Occipital lobe (tissue), 2 donors: Measurements from ENCODE around the gene NSMCE1. TPM values are rescaled to one million over a fixed set of nuclear protein-coding genes. Genes with fewer than 3 reads are reported as not detected.

Experiments used
- DNase-seq: peaks from one replicate; lab custom pipeline; 2025; lab: John Stamatoyannopoulos, UW
- total RNA-seq: library from RNA; depleted of rRNA; stranded (reverse); fragments of >200 nt; gene quantifications from one replicate; pipeline ENCODE4 v1.2.3, GENCODE V29; 2014

The NSMCE1 gene
- total RNA-seq = 26.4 TPM

- peak; percentile 92 for DNase-seq
Observed at GRCh38 chr16:27268376-27269299, at the start of gene NSMCE1. NSMCE1 (minus strand) TSS chr16:27268772; CDS start chr16:27257570, 11,202 bp downstream.

- no peak for DNase-seq
Observed at GRCh38 chr16:27317738-27318391, 49.3 kb upstream of the NSMCE1 start.

- no peak for DNase-seq
Observed at GRCh38 chr16:27317320-27317719, 48.7 kb upstream of the NSMCE1 start.

GRCh38 chr16:27316038-27316680 lies 47.6 kb upstream of the NSMCE1 start:
- DNase-seq = no peak

GRCh38 chr16:27315333-27316037 lies 46.9 kb upstream of the NSMCE1 start:
- no peak for DNase-seq

- no peak for DNase-seq
Observed at GRCh38 chr16:27314986-27315332, 46.4 kb upstream of the NSMCE1 start.

- no peak for DNase-seq
Observed at GRCh38 chr16:27314161-27314723, 45.7 kb upstream of the NSMCE1 start.

- no peak for DNase-seq
Observed at GRCh38 chr16:27313422-27314160, 45.0 kb upstream of the NSMCE1 start, which contains the start of gene IL4R. IL4R (plus strand) TSS chr16:27313974; CDS start chr16:27340204, 26,230 bp downstream.

- no peak for DNase-seq
Observed at GRCh38 chr16:27312580-27313421, 44.2 kb upstream of the NSMCE1 start.

GRCh38 chr16:27311897-27312303 lies 43.3 kb upstream of the NSMCE1 start:
- no peak for DNase-seq

- DNase-seq = no peak
Observed at GRCh38 chr16:27311448-27311830, 42.9 kb upstream of the NSMCE1 start.

GRCh38 chr16:27310576-27311447 lies 42.2 kb upstream of the NSMCE1 start:
- DNase-seq = no peak

- no peak for DNase-seq
Observed at GRCh38 chr16:27308792-27309191, 40.2 kb upstream of the NSMCE1 start.

GRCh38 chr16:27305839-27306442 lies 37.4 kb upstream of the NSMCE1 start:
- no peak for DNase-seq

GRCh38 chr16:27304881-27305745 lies 36.5 kb upstream of the NSMCE1 start:
- no peak for DNase-seq

- DNase-seq = no peak
Observed at GRCh38 chr16:27304102-27304501, 35.5 kb upstream of the NSMCE1 start.
